ENCODE data around the gene MIPEP.

MIPEP gene

DNA sequence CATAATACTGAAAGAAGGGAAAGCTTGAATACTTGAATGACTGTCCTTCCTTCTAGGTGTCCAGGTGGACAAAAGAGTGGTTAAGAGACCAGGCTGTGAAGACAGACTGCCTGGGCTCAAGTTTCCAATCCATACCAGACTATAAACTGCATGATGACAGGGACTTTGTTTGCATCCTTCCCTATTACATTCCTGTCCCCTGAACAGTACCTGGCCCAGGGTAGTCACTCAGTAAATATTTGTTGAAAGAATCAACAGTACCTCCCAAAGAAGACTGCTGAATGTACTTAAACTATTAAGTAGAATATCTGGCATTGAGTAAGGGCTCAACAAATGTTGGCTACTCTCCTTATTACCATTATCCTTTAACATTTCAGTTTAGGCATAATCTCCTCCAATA, 29.7 kb downstream of the MIPEP start:
- no peak for DNase-seq
- in situ Hi-C loops (cut with HindIII; ENCODE audit: low pct_ligation_motif_present, low sequenced_read_pairs), result no loop called here
- H3K27ac ChIP-seq, result no peak overlapping the region

DNA sequence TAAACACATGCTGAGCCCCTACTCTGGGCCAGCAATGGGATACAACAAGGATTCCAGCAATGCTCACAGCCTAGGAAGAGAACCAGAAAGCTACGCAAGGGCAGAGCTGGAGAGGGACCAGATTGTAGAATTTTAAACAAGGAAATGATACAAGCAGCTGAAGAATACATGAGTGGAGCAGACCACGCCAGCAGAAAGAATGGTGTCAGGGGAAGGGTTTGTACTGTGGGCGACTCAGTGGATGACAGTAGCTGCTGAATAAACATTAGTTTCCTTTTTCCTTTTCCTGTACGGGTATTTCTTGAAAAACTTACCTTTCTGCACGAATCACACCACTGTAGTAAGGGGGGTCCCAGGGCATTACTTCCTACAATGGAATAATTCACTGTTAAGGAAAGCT, 30.7 kb downstream of the MIPEP start:
- DNase-seq, result no peak
- in situ Hi-C loops (cut with HindIII; ENCODE audit: low pct_ligation_motif_present, low sequenced_read_pairs), result no loop called here
- H3K27me3 ChIP-seq (replicated peaks), result no peaks in the 10 kb centered on the region
- no peak overlapping the region for H3K27ac ChIP-seq
- H3K36me3 ChIP-seq (replicated peaks), result no peaks in the 10 kb centered on the region
- H3K4me3 ChIP-seq (ENCODE audit: low read depth, low read length), result no peak overlapping the region
- TF ChIP-seq, protein P1, sequence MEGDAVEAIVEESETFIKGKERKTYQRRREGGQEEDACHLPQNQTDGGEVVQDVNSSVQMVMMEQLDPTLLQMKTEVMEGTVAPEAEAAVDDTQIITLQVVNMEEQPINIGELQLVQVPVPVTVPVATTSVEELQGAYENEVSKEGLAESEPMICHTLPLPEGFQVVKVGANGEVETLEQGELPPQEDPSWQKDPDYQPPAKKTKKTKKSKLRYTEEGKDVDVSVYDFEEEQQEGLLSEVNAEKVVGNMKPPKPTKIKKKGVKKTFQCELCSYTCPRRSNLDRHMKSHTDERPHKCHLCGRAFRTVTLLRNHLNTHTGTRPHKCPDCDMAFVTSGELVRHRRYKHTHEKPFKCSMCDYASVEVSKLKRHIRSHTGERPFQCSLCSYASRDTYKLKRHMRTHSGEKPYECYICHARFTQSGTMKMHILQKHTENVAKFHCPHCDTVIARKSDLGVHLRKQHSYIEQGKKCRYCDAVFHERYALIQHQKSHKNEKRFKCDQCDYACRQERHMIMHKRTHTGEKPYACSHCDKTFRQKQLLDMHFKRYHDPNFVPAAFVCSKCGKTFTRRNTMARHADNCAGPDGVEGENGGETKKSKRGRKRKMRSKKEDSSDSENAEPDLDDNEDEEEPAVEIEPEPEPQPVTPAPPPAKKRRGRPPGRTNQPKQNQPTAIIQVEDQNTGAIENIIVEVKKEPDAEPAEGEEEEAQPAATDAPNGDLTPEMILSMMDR (IDR thresholded peaks at IDR 0.05; ENCODE audit: low read depth, low read length, missing control alignments), result no peak

More for the DNA sequence above, 29.7 kb downstream of the MIPEP start:
- TF ChIP-seq, protein P1 (IDR thresholded peaks at IDR 0.05; ENCODE audit: low read depth, low read length, missing control alignments), result no peak
- H3K4me3 ChIP-seq (ENCODE audit: low read depth, low read length), result no peak overlapping the region
- no peaks in the 10 kb centered on the region for H3K36me3 ChIP-seq (replicated peaks)
- no peaks in the 10 kb centered on the region for H3K27me3 ChIP-seq (replicated peaks)

DNA sequence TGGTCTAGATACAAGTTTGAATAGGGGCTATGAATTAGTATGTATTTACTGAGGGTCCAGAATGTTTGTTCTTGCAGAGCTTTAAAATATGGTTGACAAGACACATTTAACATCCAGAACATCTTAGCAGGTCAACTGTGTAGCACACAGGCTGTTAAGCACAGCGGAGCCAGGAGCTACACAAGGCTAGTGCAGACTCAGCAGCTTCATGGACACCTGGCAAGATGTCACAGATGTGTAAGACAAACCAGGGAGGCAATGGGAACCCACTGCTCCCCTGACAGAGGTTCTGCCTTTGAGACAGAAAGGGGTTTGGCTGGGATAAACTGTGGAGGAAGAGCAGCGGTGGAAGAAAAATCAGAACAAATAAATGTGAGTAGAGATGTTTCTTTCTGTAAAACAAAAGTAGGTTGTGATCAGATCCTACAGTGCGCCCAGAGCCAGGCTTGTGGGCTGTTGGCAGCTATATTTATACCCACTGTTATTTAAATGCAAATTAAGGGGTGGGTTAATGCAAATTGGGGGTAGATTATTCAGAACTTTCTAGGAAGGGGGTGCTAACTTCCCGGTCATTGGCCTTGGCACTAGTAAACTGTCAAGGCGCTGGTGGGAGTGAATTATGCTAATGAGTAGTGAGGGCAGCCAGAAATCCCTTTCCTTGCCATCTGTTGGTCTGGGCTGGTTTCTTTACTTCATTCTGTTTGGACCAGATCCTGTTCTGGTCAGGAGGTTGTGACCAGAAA, 33.0 kb downstream of the MIPEP start:
- TF ChIP-seq, protein P1 (IDR thresholded peaks at IDR 0.05; ENCODE audit: low read depth, low read length, missing control alignments), result no peak
- Histone ChIP-seq H3K36me3 (replicated peaks) (no peaks in the 10 kb centered on the region), H3K4me3 (ENCODE audit: low read depth, low read length) (no peak overlapping the region), H3K27me3 (replicated peaks) (no peaks in the 10 kb centered on the region), H3K27ac (no peak overlapping the region)
- in situ Hi-C loops (cut with HindIII; ENCODE audit: low pct_ligation_motif_present, low sequenced_read_pairs), result no loop called here
- no peak for DNase-seq

DNA sequence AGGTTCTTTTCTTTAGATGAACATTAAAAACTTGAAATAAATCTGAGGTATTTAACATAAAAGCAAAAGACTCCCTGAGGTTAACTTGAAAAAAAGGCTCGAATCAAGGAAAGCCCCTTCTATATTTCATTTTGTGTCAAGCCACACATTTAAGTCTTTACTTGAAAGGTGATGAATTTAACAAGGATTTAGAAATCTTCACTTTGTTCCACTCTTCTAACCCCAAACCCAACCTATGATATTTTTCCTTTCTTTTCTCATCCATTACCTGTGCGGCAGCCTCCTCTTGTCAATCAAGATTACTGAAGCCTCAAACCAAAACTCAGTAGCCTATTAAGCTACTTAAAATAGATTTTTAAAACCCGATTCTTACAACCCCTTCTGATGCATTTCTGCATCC, 33.8 kb downstream of the MIPEP start:
- Histone ChIP-seq H3K27ac (no peak overlapping the region), H3K4me3 (ENCODE audit: low read depth, low read length) (no peak overlapping the region), H3K27me3 (replicated peaks) (no peaks in the 10 kb centered on the region), H3K36me3 (replicated peaks) (no peaks in the 10 kb centered on the region)
- TF ChIP-seq, protein P1 (IDR thresholded peaks at IDR 0.05; ENCODE audit: low read depth, low read length, missing control alignments), result no peak
- DNase-seq, result no peak
- in situ Hi-C loops (cut with HindIII; ENCODE audit: low pct_ligation_motif_present, low sequenced_read_pairs), result no loop called here

DNA sequence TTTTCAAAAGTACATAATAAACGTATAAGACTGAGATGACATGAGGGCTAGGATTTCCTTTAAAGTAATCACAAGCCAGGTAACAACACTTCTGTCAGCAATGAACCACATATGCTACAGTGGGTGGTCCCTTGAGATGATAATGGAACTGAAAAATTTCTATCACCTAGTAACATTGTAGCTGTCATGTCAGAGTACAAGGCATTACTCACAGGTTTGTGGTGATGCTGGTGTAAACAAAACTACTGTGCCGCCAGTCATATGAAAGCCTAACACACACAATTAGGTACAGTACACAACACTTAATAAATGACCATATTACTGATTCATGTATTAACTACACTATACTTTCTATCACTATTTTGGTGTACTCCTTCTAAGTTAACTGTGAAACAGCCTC, 36.8 kb downstream of the MIPEP start:
- Histone ChIP-seq H3K27ac (no peak overlapping the region), H3K36me3 (replicated peaks) (no peaks in the 10 kb centered on the region), H3K27me3 (replicated peaks) (no peaks in the 10 kb centered on the region), H3K4me3 (ENCODE audit: low read depth, low read length) (no peak overlapping the region)
- TF ChIP-seq, protein P1 (IDR thresholded peaks at IDR 0.05; ENCODE audit: low read depth, low read length, missing control alignments), result no peak
- no peak for DNase-seq
- in situ Hi-C loops (cut with HindIII; ENCODE audit: low pct_ligation_motif_present, low sequenced_read_pairs), result no loop called here

DNA sequence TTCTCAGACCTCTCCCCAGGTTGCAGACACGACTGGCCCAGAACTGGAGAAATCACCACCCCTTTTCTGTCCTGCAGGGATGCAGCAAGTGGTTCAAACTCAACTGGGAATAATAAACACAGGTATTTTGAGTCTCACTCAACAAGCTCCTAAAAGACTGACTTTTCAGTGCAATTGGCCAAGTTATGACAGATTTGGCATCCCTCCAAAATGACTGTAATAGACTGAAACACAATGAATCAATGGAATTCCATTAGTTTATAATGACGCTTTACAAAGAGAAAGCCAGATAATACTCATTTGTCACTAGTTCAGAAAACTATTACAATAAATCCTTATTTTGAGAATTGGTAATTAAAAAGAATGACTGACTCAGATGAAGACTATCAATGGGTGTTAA, 38.1 kb downstream of the MIPEP start:
- Histone ChIP-seq H3K4me3 (ENCODE audit: low read depth, low read length) (no peak overlapping the region), H3K27me3 (replicated peaks) (no peaks in the 10 kb centered on the region), H3K36me3 (replicated peaks) (no peaks in the 10 kb centered on the region), H3K27ac (no peak overlapping the region)
- DNase-seq, result no peak
- in situ Hi-C loops (cut with HindIII; ENCODE audit: low pct_ligation_motif_present, low sequenced_read_pairs), result no loop called here
- TF ChIP-seq, protein P1 (IDR thresholded peaks at IDR 0.05; ENCODE audit: low read depth, low read length, missing control alignments), result no peak

All from brain microvascular endothelial cell (primary cell).